Skin of body (tissue), 2 donors: ENCODE data around the gene LCORL. TPM values are rescaled to one million over a fixed set of nuclear protein-coding genes. Genes with fewer than 3 reads are reported as not detected.
"Not testable (repeated sequence)": the region's sequence is repeated elsewhere in the genome, so short reads cannot be mapped to it uniquely, and the experiment has no call there.

ENCODE experiments used
- DNase-seq: peaks from one replicate; lab custom pipeline; 2025; lab: John Stamatoyannopoulos, UW
- total RNA-seq: library from RNA; depleted of rRNA; stranded (reverse); fragments of >200 nt; gene quantifications from one replicate; pipeline ENCODE4 v1.2.3, GENCODE V29; 2014

Gene LCORL
- total RNA-seq, 1 donor from 2014 or later: 21.2 TPM

DNA sequence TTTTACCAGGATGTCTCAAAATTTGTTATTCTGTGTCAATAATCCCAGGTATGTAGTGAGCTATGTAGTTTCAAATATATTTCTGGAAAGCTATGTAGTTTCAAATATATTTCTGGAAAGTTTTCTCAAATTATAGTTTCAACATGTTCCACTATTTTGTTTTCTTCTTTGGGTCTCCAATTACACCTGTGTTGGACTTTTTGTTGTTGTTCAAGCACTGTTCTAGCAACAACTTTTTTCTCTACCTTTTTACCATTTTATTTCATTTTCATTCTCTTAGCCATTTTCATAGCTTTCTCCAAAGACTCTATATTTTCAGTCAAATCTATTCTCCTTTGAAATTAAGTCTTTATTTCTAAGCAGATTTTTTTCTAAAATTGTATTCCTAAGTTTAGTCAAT, 88.4 kb downstream of the LCORL start:
- DNase-seq: no peak

DNA sequence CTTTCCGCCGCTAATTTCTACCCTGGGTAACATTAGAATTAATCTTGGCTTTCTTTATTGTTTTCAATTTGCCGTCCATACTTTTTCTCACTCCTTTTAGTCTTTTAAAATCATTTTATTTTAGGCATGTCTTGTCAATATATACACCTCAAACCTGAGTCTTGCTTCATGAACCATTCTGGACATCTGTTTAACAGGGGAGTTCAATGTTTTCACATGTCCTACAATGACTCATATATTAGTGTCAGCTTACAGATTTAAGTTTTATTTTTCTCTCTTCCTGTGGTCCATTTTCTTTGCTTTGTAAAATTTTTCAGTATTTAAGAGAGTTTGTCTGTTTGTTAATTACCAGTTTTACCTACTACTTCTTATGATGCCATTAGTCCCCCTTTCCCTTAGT, 89.5 kb downstream of the LCORL start:
- no peak for DNase-seq

DNA sequence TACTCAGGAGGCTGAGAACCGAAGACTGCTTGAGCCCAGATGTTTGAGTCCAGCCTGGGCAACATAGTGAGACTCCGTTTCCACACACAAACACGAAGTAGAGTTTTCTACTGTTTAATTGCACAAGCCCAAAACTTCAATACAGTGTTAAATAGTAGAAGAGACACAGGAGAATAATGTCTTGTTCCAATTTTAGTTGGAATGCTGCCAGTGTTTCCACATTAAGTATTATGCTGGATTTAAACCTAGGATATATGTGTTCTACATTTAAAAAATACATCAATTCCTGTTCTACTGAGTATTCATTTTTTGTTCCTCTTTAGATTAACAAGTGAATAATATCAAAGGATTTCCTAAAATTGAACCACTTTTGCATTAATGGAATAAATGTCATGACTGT, 91.3 kb downstream of the LCORL start:
- DNase-seq: no peak

DNA sequence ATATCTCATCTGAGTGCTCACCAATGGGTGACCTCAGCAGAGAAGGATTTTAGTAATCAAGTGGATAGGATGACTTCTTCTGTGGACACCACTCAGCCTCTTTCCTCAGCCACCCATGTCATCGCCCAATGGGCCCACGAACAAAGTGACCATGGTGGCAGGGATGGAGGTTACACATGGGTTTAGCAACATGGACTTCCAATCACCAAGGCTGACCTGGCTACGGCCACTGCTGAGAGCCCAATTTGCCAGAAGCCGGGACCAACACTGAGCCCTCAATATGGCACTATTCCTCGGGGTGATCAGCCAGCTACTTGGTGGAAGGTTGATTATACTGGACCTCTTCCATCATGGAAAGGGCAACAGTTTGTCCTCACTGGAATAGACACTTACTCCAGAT, 97.4 kb downstream of the LCORL start:
- DNase-seq: no peak

DNA sequence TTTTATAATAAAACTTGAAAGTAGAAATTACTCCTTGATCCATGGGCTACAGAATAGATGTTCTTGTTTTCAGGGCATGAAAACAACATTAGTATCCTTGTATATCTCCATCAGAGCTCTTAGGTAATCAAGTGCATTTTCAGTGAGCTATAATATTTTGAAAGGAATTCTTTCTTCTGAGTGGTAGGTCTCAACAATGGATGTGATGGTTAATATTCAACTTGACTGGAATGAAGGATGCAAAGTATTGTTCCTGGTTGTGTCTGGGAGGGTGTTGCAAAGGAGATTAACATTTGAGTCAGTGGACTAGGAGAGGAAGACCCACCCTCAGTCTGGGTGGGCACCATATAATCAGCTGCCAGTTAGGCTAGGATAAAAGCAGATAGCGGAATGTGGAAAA, 100.1 kb downstream of the LCORL start:
- no peak for DNase-seq

DNA sequence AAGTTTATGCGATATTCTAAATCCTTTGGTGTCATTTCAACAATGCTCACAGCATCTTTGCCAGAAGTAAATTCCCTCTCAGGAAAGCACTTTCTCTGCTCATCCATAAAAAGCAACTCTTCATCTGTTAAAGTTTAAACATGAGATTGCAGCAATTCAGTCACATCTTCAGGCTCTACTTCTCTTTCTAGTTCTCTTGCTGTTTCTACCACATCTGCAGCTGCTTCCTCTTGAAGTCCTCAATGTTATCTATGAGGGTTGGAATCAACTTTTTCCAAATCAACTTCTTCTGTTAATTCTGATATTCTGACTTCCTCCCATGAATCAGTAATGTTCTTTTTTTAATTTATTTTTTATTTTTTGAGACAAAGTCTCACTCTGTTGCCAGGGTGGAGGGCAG, 100.9 kb downstream of the LCORL start:
- DNase-seq: no peak

DNA sequence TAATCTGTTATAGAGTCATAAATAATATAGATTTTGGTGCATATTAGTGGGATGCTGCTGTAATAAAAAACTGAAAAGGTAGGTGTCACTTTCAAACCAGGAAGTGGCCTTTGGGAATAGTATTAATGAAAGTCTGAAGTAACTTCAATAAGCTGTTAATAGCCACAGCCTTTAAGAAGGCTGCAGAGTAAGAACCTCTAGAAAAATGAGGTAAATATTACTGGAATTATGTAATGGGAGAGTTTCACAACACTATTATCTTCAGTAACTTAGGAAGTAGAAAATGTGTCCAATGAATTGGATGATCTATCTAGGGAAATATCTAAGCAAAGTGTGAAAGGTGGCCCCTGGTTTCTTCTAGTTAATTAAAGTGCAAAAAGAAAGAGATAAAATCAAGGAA, 106.1 kb downstream of the LCORL start:
- DNase-seq: no peak

DNA sequence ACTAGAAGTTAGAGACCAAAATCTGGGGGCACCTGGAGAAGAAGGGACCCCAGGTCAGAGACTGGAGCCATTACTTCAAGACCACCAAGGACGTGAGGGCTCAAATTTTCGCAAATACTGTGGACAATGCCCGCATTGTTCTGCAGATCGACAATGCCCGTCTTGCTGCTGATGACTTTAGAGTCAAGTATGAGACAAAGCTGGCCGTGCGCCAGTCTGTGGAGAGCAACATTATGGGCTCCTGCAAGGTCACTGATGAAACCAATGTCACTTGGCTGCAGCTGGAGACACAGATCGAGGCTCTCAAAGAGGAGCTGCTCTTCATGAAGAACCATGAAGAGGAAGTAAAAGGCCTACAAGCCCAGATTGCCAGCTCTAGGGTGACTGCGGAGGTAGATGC, 109.5 kb downstream of the LCORL start:
- DNase-seq: no peak

DNA sequence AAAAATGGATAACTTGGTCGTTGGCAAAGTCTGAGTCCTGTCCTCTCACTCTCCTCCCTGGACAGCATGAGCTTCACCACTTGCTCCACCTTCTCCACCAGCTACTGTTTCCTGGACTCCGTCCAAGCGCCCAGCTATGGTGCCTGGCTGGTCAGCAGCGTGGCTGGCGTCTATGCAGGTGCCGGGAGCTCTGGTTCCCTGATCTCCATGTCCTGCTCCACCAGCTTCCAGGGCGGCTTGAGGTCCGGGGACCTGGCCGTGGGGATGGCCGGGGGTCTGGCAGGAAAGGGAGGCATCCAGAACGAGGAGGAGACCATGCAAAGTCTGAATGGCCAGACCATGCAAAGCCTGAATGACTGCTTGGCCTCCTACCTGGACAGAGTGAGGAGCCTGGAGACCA, 109.9 kb downstream of the LCORL start:
- DNase-seq: no peak

DNA sequence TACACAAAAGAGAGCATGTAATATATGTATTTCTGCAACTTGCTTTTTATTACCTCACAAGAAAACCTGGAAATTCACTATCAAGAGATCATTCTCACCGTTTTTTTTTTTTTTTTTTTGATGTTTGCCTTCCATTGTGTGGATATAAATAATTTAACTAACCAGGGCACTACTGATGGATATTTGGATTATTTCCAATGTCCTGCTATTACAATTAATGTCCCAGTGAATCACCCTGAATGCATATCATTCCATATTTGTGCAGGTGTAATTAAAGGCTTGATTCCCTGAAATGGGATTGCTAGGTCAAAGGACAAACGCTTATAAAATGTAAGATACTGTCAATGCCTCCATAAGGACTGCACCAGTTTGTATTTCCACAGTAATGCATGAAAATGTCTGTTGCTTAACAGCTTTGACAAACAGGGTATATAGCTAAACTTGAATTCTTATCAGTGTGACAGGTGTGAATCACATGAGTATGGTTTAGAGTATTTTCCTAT, 123.0 kb downstream of the LCORL start:
- no peak for DNase-seq

DNA sequence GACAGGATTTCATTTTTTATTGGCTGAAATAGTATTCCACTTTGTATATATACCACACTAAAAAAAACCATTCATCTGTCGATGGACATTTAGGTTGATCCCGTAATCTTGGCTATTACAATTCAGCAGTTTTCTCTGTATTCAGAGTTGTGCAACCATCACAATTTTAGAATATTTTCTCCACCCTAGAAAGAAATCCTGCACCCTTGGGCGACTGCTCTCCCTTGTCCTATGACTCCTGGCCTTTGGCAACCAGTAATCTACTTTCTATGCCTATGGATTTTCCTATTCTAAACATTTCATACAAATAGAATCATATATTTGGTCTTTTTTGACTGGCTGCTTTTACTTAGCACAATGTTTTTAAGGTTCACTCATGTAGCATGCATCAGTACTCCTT, 126.1 kb downstream of the LCORL start:
- no peak for DNase-seq

DNA sequence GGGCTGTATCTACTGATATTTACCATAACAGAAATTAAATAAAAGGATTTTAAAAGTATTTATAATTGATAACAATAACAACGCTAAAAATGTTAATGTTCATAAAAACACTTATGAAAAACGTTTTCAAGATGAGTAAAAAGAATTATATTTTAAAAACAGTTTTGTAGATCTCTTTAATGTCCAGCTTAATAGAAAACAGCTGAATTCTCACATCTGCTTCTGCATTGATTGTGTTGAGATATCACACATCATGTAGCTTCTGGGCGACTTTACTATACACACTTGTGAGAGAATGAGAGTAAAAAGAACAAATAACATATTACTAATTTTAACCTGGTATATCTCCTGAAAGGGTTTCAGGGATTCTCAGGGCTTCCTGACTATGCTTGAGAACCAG, 127.1 kb downstream of the LCORL start:
- DNase-seq: no peak

DNA sequence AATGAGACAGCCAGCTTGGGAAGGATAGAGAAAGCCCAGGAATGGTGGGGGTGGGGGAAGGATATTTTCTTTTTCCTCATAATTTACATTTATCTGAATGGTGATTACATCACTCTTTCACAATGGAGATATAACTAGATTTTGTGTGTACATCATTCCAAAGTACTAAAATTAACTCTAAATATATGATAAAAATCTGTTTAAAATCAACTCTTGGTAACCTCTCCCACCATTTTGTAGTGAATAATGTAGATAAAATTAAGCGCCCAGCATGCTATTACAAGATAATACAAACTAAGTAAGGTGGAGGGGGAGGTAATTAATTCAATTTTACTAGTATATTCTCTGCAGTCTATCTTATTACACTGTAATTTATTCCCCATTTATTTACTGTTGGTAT, 131.9 kb downstream of the LCORL start:
- DNase-seq: no peak

DNA sequence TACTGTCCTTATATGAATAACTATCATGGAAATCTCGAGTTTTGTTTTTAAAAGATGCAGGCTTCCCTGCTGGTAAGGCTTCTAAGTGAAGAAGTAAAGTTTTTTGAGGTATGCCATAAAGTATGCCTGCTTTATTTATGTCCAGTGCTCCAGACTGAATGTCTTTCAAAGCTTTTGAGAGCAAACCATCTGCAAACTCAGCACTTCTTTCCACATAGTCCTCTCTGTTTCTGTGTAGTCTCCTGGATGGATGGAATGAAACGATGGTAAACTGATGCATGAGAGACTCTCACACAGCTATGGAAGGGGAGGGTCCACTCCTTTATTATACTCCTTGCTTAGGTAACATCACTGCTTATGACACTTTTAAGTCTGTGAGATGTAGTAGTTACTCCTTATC, 137.0 kb downstream of the LCORL start:
- DNase-seq: no peak

DNA sequence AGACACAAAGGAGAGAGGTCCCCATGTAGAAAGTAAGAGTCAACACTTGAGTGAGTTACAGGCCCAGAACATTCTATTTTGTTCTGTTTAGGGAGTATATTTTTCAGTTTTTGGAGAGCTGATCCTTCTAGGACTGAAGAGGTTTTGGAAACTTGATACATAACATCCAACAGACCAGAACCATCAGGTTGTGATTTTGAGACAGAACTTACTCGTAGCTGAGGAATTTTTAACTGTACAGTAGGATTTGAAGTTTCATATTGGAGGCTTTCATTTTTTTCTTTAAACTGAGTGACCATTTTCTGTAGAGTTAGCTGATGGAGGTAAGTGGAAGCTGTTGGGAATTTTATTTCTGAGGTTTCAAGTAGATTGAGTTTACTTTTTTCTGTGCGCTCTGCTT, 137.5 kb downstream of the LCORL start:
- no peak for DNase-seq

DNA sequence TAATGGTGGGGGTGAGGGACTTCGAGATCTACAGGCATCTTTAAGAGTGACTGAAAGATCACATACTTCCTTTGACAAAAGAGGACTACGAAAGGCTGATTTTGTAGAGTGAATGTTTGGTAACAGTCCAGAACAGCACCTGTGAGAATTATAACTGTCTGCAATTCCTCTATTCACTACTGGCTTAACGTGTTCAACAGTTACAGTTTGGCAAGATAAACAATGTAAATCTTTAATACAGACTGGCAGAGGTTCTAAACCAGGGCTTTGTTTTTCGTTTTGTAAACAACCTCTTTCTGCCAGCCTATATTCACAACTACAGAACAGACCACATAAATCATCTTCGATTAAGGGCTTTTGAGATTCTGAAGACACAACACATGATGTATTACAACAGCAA, 143.9 kb downstream of the LCORL start:
- DNase-seq: no peak

DNA sequence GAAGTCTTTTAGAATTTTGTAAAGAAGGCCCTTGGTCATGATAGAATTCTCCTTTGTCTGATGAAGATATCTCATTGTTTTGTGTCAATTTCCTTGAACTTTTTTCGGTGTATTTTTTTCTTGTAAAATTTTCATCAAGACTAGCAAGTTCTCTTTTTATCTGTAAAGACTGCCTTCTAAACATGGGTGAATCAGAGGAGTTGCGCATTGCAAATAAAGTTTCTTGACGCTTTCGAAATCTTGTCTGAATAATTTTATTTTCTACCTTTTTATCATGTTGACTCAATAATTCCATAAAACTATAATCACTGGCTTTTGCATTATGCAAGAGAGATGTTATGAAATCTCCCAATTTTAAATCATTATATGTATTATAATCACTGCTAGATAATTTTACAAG, 144.6 kb downstream of the LCORL start:
- no peak for DNase-seq

DNA sequence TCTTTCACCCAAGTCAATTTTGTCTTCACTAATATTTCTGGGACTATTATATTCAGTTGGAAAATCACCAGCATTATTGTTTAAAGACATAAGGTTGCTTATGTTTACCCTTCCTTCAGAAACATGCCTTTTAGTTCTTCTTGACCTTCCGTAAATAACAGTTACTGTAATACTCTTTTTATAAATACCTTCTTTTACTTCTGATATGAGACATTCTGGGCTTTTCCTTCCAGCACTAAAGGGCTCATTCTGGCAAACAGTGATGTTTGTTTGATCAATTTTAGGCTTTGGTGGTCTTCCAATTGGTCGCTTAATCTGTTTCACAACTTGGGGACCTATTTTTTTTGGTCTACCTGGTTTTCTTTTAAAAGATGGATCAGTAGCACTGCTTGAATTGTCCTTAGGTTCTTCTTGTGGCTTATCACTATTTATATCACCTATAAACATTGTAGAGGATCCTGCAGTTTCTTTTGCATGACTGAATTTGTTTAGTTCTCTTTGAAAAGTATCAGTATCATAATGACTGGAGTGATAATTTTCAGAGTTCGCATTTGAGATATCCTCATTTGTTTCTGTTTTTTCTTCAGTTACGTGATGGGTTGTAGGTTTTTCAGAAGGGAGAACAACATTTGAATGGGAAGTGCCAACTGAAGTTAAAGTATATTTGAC, 146.0 kb downstream of the LCORL start:
- no peak for DNase-seq

DNA sequence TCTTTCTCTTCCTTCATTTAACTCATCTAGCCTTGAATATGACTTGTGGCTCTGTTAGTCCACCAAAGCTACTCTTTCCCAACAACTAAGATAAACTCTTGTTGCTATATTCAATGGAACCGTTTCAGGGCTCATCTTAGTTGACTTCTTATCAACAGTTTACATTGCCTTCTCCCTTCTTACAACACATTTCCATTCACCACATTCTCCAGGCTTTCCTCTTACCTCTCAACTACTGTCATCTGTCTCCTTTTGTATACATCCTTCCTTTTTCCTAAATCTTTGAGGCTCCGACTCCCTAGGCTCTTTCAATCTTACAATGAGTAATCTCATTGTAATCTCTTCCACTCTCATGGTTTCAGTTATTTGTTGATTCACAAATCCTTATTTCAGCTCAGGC, 152.2 kb downstream of the LCORL start:
- no peak for DNase-seq

DNA sequence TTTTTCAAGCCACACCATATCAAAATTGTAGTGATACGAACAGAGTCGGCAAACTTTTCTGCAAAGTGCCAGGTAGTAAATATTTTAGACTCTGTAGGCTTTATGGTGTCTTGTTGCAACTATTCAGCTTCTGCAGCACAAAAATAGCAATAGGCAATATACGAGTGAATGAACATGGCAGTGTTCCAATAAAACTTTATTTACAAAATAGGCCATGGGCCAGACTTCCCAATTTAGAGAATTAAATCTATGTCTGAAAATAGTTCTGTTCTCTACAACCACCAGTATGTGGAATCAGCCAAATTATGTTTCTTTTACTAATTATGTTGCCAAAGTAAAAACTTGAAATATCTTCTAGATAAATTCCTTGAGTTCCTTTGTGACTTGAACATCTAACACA, 154.3 kb downstream of the LCORL start:
- DNase-seq: no peak

DNA sequence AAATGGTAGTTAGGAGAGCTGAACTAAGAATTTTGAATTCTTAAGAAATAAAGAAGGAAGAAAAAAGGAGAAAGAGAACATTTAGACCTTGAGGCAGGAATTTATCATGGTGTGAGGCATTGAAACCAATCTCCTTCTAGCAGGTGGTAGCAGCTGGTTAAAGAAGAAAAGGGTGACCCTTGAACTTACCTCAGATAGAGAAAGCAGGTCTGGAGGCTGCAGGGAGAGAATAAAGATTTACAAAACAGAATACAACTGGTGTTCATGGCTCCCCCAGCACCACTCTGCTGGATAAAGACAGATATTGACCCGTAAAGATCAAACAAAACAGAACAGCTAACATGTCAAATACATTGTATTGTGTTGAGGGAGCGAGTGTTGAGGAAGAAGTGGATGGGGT, 154.7 kb downstream of the LCORL start:
- no peak for DNase-seq

DNA sequence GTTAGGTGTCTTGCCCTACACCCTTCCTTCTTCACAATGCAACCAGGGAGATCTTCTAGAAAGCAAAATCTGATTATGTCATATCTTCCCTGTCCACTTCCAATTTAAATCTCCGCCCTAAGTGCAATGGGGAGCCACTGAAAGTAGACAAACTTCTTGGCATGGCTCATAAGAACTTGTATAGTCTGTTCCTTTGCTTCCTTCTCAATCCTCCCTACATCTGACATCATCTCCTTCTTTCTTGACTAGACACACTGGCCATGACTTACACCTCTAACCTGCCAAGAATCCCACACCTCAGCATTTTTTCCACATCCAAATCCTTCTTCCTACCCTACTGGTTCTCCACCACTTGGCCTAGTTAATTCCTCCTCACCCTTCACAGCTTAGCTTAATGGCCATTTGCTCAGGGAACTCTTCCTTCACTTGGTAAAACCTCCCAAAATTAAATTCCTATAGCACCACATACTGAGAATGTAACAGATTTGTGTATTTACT, 155.6 kb downstream of the LCORL start:
- no peak for DNase-seq

DNA sequence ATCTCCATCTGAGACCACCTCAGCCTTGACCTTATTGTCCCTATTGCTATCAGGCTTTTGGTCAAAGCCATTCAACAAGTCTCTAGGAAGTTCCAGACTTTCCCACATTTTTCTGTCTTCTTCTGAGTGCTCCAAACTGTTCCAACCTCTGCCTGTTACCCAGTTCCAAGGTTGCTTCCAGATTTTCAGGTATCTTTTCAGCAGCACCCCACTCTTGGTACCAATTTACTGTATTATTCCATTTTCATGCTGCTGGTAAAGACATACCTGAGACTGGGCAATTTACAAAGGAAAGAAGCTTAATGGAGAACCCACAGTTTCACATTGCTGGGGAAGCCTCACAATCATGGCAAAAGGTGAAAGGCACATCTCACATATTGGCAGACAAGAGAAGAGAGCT, 159.6 kb downstream of the LCORL start:
- not testable (repeated sequence) for DNase-seq
